HG02970 (cell line): ENCODE results near the gene NBEAL1.
"Not testable (repeated sequence)": the region's sequence is repeated elsewhere in the genome, so short reads cannot be mapped to it uniquely, and the experiment has no call there.

Source experiments
- ATAC-seq: cut with Tn5 transposase; IDR thresholded peaks from one replicate; pipeline ENCODE4 v1.9.1; 2021; ENCODE audit warnings: mild to moderate bottlenecking, moderate library complexity, moderate number of reproducible peaks; ENCODE audit not compliant: unreplicated experiment, low FRiP score

The NBEAL1 gene

GRCh38 chr2:203014456-203015199, at the start of gene NBEAL1:
Gene NBEAL1, plus strand, starts transcription at chr2:203014875. Its CDS starts 1,510 bp downstream, at chr2:203016385.
- ATAC-seq = peak; percentile 96

DNA sequence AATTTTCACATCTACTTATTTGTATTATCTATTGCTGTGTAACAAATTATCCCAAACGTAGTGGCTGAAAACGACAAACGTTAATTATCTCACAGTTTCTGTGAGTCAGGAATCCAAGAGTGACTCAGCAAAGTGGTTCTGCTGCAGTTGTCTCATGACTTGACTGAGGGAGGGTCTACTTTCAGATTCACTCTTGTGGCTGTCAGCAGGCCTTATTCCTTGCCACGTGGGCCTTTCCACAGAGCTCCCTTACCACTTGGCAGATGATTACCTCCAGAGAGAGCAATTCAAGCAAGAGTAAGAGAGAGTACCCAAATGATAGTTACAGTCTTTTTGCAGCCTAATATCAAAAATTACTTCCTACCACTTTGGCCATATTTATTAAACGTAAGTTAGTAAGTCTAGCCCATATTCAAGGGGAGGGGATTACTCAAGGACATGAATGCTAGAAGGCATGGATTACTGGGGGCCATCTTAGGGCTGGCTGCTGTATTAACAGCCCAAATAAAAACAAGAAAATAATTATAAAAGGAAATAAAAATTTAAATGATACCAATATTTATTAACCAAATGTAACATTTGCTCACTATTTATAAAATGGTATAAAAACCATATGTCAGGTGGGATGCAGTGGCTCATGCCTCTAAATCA, 48.7 kb upstream of the NBEAL1 start:
- no peak for ATAC-seq

DNA sequence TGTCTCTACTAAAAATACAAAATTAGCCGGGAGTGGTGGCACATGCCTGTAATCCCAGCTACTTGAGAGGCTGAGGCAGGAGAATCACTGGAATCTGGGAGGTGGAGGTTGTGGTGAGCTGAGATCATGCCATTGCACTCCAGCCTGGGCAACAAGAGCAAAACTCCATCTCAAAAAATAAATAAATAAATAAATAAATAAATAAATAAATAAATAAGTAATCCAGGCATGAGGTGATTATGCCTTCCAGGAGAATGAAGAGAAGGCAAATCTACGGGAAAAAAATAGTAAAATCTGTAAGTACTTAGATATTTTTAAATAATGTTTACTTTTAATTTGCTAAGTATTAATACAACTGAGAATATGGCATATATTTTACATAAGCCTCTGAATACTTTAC, 45.3 kb upstream of the NBEAL1 start:
- not testable (repeated sequence) for ATAC-seq

DNA sequence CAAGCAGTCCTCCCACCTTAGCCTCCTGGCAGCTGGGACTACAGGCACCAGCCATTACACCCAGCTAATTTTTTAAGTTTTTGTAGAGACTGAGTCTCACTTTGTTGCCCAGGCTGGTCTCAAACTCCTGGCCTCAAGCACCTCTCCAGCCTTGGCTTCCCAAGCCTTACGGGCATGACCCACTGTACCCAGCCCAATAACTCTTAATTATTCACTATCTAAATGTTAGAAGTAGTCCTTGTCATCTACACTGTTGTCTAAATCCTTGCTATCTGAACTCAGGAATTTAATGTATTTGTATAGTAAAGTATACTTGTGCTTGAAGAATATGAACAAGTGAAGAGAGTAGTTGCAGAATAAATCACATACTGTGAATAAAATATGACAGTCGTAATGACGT, 37.9 kb upstream of the NBEAL1 start:
- ATAC-seq = no peak

DNA sequence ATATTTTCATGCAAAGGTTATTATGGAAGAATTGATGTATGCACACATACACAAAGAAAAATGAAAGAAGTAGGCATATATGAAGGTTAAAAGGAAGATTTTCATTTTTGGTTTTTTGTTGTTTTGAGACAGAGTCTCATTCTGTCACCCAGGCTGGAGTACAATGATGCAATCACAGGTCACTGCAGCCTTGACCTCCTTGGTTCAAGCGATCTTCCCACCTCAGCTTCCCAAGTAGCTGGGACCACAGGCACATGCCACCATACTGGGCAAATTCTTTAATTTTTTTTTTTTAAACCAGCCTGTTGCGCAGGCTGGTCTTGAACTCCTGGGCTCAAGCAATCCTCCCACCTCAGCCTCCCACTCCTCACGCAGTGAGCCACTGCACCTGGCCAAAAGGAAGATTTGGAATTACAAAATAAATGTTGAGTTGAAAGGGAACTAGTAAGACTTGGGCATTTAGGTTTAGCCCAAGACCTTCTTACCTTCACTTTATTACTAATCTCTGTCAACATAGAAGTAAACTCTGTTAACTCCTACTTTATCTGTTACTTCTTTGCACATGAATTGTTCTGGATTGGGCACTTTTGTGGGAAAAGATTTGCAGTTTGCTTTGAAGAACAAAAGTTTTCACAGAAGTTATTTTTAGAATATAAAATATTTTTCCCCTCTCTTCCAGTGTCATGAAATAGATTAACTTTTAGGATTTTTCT, 31.7 kb upstream of the NBEAL1 start:
- ATAC-seq = no peak

GRCh38 chr2:202989749-202990148, 24.9 kb upstream of the NBEAL1 start:
- no peak for ATAC-seq

DNA sequence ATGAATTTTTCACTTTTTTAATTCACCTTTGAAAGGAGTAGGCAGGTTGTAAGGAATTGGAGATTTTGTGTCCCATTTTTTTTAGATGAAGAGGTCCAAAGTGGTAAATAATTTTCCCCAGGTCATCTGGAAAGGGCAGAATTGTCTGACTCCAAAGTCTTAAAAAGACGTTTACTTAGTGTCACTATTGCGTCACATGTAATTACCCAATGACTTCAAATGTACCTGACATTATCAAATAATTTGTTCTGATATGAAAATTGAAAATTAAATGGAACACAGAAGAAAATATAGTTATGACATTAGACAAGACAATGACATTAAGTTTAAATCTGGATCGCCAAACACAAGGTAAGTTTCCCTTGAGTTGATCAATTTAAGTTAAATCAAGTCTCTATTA, 24.2 kb upstream of the NBEAL1 start:
- ATAC-seq = no peak

DNA sequence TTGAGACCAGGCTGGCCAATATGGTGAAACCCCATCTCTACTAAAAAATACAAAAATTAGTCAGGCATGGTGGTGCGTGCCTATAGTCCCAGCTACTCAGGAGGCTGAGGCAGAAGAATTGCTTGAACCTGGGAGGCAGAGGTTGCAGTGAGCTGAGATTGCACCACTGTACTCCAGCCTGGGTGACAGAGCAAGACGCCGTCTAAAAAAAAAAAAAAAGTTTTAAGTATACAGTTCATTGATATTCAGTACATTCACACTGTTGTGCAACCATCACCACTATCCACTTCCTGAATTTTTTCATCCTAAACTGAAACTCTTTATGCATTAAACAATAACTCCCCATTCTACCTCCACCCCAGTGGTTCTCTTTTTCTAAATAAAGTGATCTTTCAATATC, 17.6 kb upstream of the NBEAL1 start:
- not testable (repeated sequence) for ATAC-seq

DNA sequence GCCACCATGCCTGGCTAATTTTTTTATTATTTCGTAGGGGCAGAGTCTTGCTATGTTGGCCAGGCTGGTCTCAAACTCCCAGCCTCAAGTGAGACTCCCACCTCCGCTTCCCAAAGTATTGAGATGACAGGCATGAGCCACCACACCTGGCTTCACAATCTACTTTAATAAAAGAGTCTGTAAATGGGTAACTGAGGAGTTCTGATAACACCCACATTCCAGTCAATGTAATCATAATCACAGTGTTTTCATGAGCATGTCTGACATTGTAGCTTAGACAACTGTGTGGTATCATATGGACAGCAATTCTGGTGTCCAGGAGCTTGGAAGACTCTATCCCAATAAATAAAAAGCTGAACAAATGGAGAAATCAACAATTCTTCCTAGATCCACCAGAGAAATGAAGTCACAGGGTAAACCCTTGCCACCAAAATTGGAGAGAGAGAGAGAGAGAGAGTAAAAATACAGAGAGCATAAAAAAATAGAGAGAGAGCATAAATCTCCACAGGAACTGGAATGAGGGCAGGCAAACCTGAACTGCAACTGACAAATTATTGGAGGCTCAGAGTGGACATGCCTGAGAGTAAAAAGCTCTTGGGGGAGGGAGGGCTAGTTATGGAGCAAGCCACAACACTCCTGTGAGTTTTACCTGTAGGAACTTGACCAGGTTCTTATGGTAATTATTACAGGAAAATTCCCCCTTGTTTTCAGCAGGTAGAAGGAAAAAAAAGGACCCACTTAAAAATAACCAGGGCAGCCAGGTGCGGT, 12.4 kb upstream of the NBEAL1 start:
- ATAC-seq = no peak

DNA sequence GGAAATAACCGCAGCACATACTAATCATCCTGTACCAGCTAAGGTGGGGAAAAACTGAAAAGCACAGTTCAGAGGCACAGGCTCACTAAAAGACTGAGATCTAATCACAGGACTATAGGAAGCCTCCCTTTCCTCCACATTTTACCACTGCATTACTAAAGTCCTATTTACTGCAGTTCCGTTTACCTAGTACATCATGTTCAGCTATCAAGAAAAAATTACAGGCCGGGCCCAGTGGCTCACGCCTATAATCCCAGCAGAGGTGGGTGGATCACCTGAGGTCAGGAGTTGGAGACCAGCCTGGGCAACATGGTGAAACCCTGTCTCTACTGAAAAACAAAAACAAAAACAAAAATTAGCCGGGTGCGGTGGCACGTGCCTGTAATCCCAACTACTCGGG, 11.0 kb upstream of the NBEAL1 start:
- ATAC-seq = no peak

GRCh38 chr2:203016716-203017115, 2.0 kb downstream of the NBEAL1 start:
- ATAC-seq = no peak

DNA sequence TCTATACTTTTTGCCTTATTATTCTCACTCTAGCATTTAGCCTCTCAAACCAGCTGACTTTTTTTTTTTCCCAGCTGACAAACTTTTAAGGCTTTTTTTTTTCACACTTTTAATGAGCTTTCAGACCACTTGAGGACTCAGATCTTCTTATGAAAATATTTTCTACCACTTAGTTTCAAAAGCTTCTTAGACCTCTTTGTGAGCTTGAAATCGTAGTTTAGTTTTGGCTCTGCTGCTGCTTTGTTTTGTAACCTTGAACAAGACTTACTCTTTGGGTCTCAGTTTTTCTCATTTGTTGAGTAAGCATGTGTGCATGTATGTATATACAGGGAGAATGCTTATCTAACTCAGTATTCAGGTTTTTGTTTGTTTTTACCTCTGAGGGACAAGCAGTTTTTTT, 3.5 kb downstream of the NBEAL1 start:
- ATAC-seq = no peak

- no peak for ATAC-seq
These were observed 4.5 kb downstream of the NBEAL1 start for GRCh38 chr2:203019142-203019541.

- no peak for ATAC-seq
These were observed 7.3 kb downstream of the NBEAL1 start for GRCh38 chr2:203021991-203022390.

DNA sequence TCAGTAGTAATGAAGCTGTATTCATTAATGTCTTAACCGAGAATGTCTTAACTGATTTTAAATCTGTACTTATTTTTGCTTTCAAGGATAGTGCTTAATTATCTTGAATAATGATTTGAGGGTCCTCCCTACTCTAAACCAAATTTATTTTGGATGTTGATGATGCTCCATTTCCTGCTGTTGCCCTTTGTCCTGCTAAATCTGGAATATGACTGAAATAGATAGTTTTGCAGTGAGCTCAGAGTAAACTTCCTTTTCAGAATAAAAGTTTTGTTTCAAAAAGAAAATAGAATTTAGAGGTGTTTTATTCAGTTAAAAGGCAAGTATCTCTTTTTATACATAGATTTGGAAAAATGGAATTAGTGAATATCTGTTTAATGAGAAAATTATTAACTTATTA, 8.1 kb downstream of the NBEAL1 start:
- no peak for ATAC-seq

GRCh38 chr2:203025592-203025991, 10.9 kb downstream of the NBEAL1 start:
- no peak for ATAC-seq

DNA sequence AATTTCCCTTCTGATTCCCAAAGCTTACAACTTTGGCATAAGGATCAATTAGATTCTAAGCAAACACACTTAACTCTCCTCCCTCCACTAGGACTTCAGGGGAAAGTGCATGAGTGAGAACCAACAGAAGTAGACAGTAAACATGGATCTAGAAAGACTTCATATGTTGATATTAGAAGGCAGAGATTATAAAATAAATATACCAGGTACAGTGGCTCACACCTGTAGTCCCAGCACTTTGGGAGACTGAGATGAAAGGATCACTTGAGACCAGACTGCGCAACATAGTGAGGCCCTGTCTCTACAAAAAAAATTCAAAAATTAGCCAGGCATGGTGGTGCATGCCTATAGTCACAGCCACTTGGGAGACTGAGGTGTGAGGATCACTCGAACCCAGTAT, 15.9 kb downstream of the NBEAL1 start:
- no peak for ATAC-seq

GRCh38 chr2:203030991-203031390, 16.3 kb downstream of the NBEAL1 start:
- no peak for ATAC-seq

- ATAC-seq = no peak
These were observed 18.7 kb downstream of the NBEAL1 start for GRCh38 chr2:203033395-203033794.

- ATAC-seq = no peak
These were observed 21.3 kb downstream of the NBEAL1 start for GRCh38 chr2:203035879-203036470.
